Measurements from ENCODE around the gene AK5. TPM values are rescaled to one million over a fixed set of nuclear protein-coding genes. Genes with fewer than 3 reads are reported as not detected.

AK5 gene
- total RNA-seq, 6 donors from 2014 or later = 0.10 to 0.74 TPM; not detected in 4

DNA sequence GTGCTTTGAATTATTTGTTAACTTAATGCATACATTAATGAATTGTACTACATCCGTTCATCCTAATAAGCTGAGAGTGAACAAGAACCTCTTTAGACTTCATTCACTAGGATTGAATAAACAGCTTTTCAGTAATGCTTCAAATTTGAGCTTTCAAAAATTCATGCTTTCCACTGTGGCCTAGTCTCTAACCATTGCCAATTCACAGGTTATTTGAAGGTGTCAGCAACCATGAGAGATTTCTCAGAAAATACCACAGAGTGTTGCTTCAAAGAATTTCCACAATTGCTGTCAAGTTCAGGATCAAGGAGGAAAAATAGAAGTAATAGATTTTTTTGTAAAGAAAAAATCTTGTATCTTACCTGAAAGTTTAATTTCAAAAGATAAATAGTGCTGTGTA lies 72.7 kb downstream of the AK5 start:
- 64 to 65% methylated on average over 1 of the region's 1 CpG for WGBS, 2 donors
- H3K9me3 ChIP-seq = no peaks in the 10 kb centered on the region

DNA sequence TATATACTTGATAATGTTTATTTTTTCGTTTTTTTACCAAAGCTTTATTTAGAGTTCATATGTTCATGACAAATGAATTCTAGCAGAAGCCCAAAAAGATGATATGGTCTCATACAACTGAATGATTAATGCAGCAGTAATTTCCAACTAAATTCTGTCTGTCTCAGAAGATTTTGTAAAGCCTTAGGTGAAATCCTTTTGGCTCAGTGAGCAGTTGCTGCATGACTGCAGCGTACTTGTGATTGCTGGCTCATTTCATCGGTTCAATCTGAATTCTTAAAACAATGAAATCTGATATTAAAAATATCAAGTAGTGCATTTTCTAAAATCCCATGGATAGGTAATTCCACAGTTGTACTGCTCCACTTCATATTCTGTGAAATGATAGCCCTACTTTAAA lies 73.2 kb downstream of the AK5 start:
- Histone ChIP-seq H3K4me1 (no peaks in the 10 kb centered on the region), H3K9me3 (no peaks in the 10 kb centered on the region), H3K27ac (no peak overlapping the region), H3K27me3 (no peaks in the 10 kb centered on the region), H3K36me3 (no peaks in the 10 kb centered on the region), H3K4me3 (no peak overlapping the region)
- DNase-seq (no peak), ATAC-seq (ENCODE audit: low FRiP score in 2 of 2) (no peak)
- 81% methylated on average over 3 of the region's 3 CpGs for WGBS, 2 donors
- TF ChIP-seq POLR2A (IDR thresholded peaks at IDR 0.05) (no peak), POLR2AphosphoS5 (IDR thresholded peaks at IDR 0.05) (no peak), EP300 (IDR thresholded peaks at IDR 0.05) (no peak)
- TF ChIP-seq, protein P1, sequence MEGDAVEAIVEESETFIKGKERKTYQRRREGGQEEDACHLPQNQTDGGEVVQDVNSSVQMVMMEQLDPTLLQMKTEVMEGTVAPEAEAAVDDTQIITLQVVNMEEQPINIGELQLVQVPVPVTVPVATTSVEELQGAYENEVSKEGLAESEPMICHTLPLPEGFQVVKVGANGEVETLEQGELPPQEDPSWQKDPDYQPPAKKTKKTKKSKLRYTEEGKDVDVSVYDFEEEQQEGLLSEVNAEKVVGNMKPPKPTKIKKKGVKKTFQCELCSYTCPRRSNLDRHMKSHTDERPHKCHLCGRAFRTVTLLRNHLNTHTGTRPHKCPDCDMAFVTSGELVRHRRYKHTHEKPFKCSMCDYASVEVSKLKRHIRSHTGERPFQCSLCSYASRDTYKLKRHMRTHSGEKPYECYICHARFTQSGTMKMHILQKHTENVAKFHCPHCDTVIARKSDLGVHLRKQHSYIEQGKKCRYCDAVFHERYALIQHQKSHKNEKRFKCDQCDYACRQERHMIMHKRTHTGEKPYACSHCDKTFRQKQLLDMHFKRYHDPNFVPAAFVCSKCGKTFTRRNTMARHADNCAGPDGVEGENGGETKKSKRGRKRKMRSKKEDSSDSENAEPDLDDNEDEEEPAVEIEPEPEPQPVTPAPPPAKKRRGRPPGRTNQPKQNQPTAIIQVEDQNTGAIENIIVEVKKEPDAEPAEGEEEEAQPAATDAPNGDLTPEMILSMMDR (IDR thresholded peaks at IDR 0.05) = no peak

More for the DNA sequence above, 72.7 kb downstream of the AK5 start:
- Histone ChIP-seq H3K4me1 (no peaks in the 10 kb centered on the region), H3K4me3 (no peak overlapping the region), H3K27me3 (no peaks in the 10 kb centered on the region), H3K36me3 (no peaks in the 10 kb centered on the region), H3K27ac (no peak overlapping the region)
- DNase-seq (no peak), ATAC-seq (ENCODE audit: low FRiP score in 2 of 2) (no peak)
- TF ChIP-seq POLR2A (IDR thresholded peaks at IDR 0.05) = no peak
- TF ChIP-seq, protein P1 (IDR thresholded peaks at IDR 0.05) = no peak
- TF ChIP-seq POLR2AphosphoS5 (IDR thresholded peaks at IDR 0.05) = no peak
- TF ChIP-seq EP300 (IDR thresholded peaks at IDR 0.05) = no peak

DNA sequence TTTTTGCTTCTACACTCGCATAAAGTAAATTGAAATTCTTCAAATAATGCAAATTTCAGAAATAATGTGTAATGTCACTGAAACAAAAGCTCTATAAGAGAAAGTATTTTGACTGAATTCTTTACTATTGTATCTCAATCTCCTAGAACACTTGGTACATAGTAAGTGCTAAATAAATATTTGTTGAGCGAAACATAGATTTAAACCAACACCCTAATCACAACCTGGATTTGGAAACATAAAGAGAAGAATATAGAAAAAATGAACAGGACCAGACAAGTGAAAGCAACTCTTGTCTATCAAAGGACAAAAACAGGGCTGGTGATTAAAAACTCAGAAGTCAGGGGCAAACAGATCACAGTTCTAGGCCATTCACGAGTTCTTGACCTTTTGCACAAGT lies 74.3 kb downstream of the AK5 start:
- ATAC-seq (ENCODE audit: low FRiP score in 2 of 2) = no peak
- 84 to 85% methylated on average over 3 of the region's 3 CpGs for WGBS, 2 donors
- DNase-seq = no peak
- no peaks in the 10 kb centered on the region for H3K27me3 ChIP-seq
- H3K4me1 ChIP-seq = no peaks in the 10 kb centered on the region
- no peaks in the 10 kb centered on the region for H3K9me3 ChIP-seq
- no peak overlapping the region for H3K27ac ChIP-seq
- TF ChIP-seq EP300 (IDR thresholded peaks at IDR 0.05) (no peak), POLR2A (IDR thresholded peaks at IDR 0.05) (no peak), POLR2AphosphoS5 (IDR thresholded peaks at IDR 0.05) (no peak)
- TF ChIP-seq, protein P1 (IDR thresholded peaks at IDR 0.05) = no peak
- H3K36me3 ChIP-seq = no peaks in the 10 kb centered on the region
- no peak overlapping the region for H3K4me3 ChIP-seq

GRCh38 chr1:77360256-77360655 lies 78.4 kb downstream of the AK5 start:
- H3K4me1 ChIP-seq = no peaks in the 10 kb centered on the region

GRCh38 chr1:77361621-77362020 lies 79.8 kb downstream of the AK5 start:
- TF ChIP-seq EP300 (IDR thresholded peaks at IDR 0.05) (no peak), POLR2A (IDR thresholded peaks at IDR 0.05) (no peak), POLR2AphosphoS5 (IDR thresholded peaks at IDR 0.05) (no peak)
- TF ChIP-seq, protein P1 (IDR thresholded peaks at IDR 0.05) = no peak

More at GRCh38 chr1:77360256-77360655, 78.4 kb downstream of the AK5 start:
- no peaks in the 10 kb centered on the region for H3K27me3 ChIP-seq
- no peak overlapping the region for H3K27ac ChIP-seq
- ATAC-seq (ENCODE audit: low FRiP score in 2 of 2) (no peak), DNase-seq (no peak)
- H3K9me3 ChIP-seq = no peaks in the 10 kb centered on the region
- H3K36me3 ChIP-seq = no peaks in the 10 kb centered on the region
- H3K4me3 ChIP-seq = no peak overlapping the region
- TF ChIP-seq POLR2AphosphoS5 (IDR thresholded peaks at IDR 0.05) = no peak

More at GRCh38 chr1:77361621-77362020, 79.8 kb downstream of the AK5 start:
- H3K27ac ChIP-seq = no peak overlapping the region
- ATAC-seq (ENCODE audit: low FRiP score in 2 of 2) (no peak), DNase-seq (no peak)
- H3K4me1 ChIP-seq = no peaks in the 10 kb centered on the region
- no peak overlapping the region for H3K4me3 ChIP-seq
- no peaks in the 10 kb centered on the region for H3K36me3 ChIP-seq
- no peaks in the 10 kb centered on the region for H3K27me3 ChIP-seq
- H3K9me3 ChIP-seq = no peaks in the 10 kb centered on the region
- WGBS, 2 donors = 91 to 96% methylated on average over 7 of the region's 7 CpGs
